HG03521 (cell line): ENCODE measurements around the gene CDKN2AIP.

Experiments used
- ATAC-seq: cut with Tn5 transposase; IDR thresholded peaks from one replicate; pipeline ENCODE4 v1.9.1; 2021; ENCODE audit warnings: mild to moderate bottlenecking, moderate library complexity; ENCODE audit not compliant: unreplicated experiment

Gene CDKN2AIP

DNA sequence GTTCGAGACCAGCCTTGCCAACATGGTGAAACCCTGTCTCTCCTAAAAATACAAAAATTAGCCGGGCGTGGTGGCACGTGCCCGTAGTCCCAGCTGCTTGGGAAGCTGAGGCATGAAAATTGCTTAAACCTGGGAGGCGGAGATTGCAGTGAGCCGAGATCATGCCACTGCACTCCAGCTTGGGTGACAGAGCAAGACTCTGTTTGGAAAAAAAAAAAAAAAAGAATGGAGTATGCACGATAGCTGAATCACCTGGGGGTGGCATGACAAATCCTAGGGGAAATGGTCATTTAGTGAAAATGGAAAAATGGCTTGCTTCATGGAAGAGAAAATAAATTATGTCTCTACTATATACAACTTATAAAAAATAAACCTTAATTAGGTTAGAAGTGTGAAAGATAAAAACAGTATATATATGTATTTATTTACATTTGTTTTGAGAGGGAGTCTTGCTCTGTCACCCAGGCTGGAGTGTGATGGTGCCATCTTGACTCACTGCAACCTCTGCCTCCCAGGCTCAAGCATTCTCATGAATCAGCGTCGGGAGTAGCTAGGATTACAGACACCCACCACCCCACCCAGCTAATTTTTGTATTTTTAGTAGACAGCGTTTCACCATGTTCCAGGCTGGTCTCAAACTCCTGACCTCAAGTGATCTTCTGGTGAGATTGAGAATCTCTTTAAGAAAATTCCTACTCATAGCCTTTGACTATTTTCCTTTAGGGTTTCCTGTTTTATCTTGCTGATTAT, 41.1 kb downstream of the CDKN2AIP start:
- no peak for ATAC-seq

GRCh38 chr4:183492791-183493222, 48.4 kb downstream of the CDKN2AIP start:
- no peak for ATAC-seq

DNA sequence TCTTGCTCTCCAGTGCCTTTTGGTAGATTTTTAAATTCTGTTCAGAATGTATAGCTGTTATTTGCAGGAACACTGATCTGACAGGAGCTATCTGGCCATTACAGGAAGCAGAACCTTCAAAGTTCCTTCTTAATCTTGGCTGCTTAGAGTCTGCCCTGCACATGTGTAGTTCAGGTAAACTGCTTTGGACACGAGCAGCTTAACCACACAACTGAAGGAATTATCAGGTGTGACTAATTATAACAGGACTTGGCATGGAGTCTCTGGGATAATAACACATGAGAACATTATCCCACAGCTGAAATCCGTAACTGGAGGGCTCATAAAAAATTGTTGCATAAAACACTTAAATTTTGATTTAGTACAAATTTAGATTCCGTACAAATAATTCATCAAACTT, 48.8 kb downstream of the CDKN2AIP start:
- ATAC-seq, result no peak

DNA sequence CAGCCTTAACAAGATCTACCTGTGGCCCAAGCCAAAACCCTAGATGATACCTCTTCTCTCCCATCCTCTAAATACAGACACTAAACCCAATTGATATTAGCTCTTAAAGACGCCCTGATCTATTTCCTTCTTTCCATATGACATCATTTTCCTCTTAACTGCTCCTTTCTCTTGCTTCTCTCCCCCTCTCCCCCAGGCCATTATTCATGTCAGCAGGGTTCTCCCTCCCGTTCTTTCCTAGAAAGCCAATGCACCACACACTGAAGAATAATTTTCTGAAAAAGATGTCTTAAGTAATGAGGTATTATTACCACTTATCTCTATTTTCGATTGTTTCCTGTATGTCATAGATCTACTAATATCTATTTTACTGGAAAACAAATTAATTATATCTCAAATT, 50.7 kb downstream of the CDKN2AIP start:
- ATAC-seq, result no peak
